Right atrium auricular region (tissue), 2 donors: ENCODE measurements around the gene CASTOR1. TPM values are rescaled to one million over a fixed set of nuclear protein-coding genes. Genes with fewer than 3 reads are reported as not detected.
A peak's percentile ranks its signal among the peaks of the same experiment; 100 is the strongest.

Experiments
- DNase-seq: peaks from one replicate; pipeline ENCODE4 v3.0.0-alpha.2; 2019; ENCODE audit warnings: low spot score
- H3K27ac ChIP-seq, 2 donors: fragments of 200-600 bp; sonication (generic); 1 replicate in 1 of 2; 2 replicates in 1 of 2; pipeline ENCODE4 v1.5.1; 2016 to 2019
- H3K27me3 ChIP-seq, 2 donors: fragments of 200-600 bp; sonication (generic); one replicate each; pipeline versions ENCODE4 v1.5.1 to v1.6.0; 2017 to 2019
- H3K36me3 ChIP-seq: fragments of 200-600 bp; sonication (generic); one replicate; pipeline ENCODE4 v1.5.1; 2016
- H3K4me1 ChIP-seq, 2 donors: fragments of 200-600 bp; sonication (generic); one replicate each; pipeline versions ENCODE4 v1.5.1 to v1.6.0; 2017 to 2019
- H3K4me3 ChIP-seq, 2 donors: fragments of 200-600 bp; sonication (generic); 1 replicate in 1 of 2; 2 replicates in 1 of 2; pipeline ENCODE4 v1.5.1; 2017 to 2019; ENCODE audit warnings: mild to moderate bottlenecking in 1 of 2, moderate library complexity in 1 of 2
- H3K9me3 ChIP-seq, 2 donors: fragments of 200-600 bp; sonication (generic); one replicate each; pipeline ENCODE4 v1.5.1; 2019
- CTCF ChIP-seq, 2 donors: fragments of 200-600 bp; sonication (generic); IDR thresholded peaks; one replicate each; pipeline ENCODE4 v1.5.1; 2019; ENCODE audit warnings: antibody characterized with exemption in 2 of 2
- total RNA-seq, 2 donors: library from RNA; depleted of rRNA; stranded (reverse); fragments of >200 nt; gene quantifications; one replicate each; pipeline ENCODE4 v1.1.0, GENCODE V29; 2016

CASTOR1 gene
- total RNA-seq, 2 donors from 2014 or later, result 8.1 to 12.5 TPM

- DNase-seq, result no peak
- Histone ChIP-seq H3K36me3 (no peaks in the 10 kb centered on the region), H3K4me3 (no peak overlapping the region), H3K4me1 (peaks cover 0 to 75% of the 10 kb centered on the region in 2 donors), H3K27ac (no peak overlapping the region), H3K9me3 (no peaks in the 10 kb centered on the region), H3K27me3 (no peaks in the 10 kb centered on the region)
- TF ChIP-seq CTCF (IDR thresholded peaks at IDR 0.05), result no peak
Observed at GRCh38 chr22:30317778-30318177, 28.5 kb upstream of the CASTOR1 start.

GRCh38 chr22:30315962-30316576 lies 26.8 kb upstream of the CASTOR1 start:
- TF ChIP-seq CTCF (IDR thresholded peaks at IDR 0.05), result no peak
- Histone ChIP-seq H3K27me3 (no peaks in the 10 kb centered on the region), H3K27ac (no peak overlapping the region), H3K36me3 (no peaks in the 10 kb centered on the region), H3K4me3 (no peak overlapping the region), H3K4me1 (peaks cover 0 to 75% of the 10 kb centered on the region in 2 donors), H3K9me3 (no peaks in the 10 kb centered on the region)
- DNase-seq, result no peak

- Histone ChIP-seq H3K4me3 (no peak overlapping the region), H3K36me3 (no peaks in the 10 kb centered on the region), H3K27ac (no peak overlapping the region), H3K27me3 (no peaks in the 10 kb centered on the region), H3K4me1 (peaks cover 2 to 75% of the 10 kb centered on the region in 2 donors), H3K9me3 (no peaks in the 10 kb centered on the region)
- TF ChIP-seq CTCF (IDR thresholded peaks at IDR 0.05), result no peak
- DNase-seq, result no peak
Observed at GRCh38 chr22:30314915-30315314, 25.6 kb upstream of the CASTOR1 start.

- H3K27me3 ChIP-seq, result no peaks in the 10 kb centered on the region
- H3K9me3 ChIP-seq, result no peaks in the 10 kb centered on the region
- H3K4me1 ChIP-seq, result peaks cover 2 to 75% of the 10 kb centered on the region in 2 donors
- no peak for DNase-seq
- no peak overlapping the region for H3K4me3 ChIP-seq
- H3K27ac ChIP-seq, result no peak overlapping the region
- no peaks in the 10 kb centered on the region for H3K36me3 ChIP-seq
- no peak for TF ChIP-seq CTCF (IDR thresholded peaks at IDR 0.05)
Observed at GRCh38 chr22:30313527-30314363, 24.4 kb upstream of the CASTOR1 start.

GRCh38 chr22:30312053-30312452 lies 22.7 kb upstream of the CASTOR1 start:
- peak overlapping the region; percentile 78 to 83 for H3K27ac ChIP-seq
- no peak for DNase-seq
- no peak overlapping the region for H3K4me3 ChIP-seq
- no peak for TF ChIP-seq CTCF (IDR thresholded peaks at IDR 0.05)
- H3K27me3 ChIP-seq, result no peaks in the 10 kb centered on the region
- no peaks in the 10 kb centered on the region for H3K36me3 ChIP-seq
- H3K4me1 ChIP-seq, result peaks cover 2 to 77% of the 10 kb centered on the region in 2 donors
- no peaks in the 10 kb centered on the region for H3K9me3 ChIP-seq
